ENCODE data around the gene ACOT8. TPM values are rescaled to one million over a fixed set of nuclear protein-coding genes. Genes with fewer than 3 reads are reported as not detected.
"Not testable (repeated sequence)": the region's sequence is repeated elsewhere in the genome, so short reads cannot be mapped to it uniquely, and the experiment has no call there.

Gene ACOT8
- total RNA-seq, 5 donors from 2014 or later (not counting 1 experiment from before 2014, with no cell fraction given), result 20.4 to 33.9 (median 32.0) TPM

DNA sequence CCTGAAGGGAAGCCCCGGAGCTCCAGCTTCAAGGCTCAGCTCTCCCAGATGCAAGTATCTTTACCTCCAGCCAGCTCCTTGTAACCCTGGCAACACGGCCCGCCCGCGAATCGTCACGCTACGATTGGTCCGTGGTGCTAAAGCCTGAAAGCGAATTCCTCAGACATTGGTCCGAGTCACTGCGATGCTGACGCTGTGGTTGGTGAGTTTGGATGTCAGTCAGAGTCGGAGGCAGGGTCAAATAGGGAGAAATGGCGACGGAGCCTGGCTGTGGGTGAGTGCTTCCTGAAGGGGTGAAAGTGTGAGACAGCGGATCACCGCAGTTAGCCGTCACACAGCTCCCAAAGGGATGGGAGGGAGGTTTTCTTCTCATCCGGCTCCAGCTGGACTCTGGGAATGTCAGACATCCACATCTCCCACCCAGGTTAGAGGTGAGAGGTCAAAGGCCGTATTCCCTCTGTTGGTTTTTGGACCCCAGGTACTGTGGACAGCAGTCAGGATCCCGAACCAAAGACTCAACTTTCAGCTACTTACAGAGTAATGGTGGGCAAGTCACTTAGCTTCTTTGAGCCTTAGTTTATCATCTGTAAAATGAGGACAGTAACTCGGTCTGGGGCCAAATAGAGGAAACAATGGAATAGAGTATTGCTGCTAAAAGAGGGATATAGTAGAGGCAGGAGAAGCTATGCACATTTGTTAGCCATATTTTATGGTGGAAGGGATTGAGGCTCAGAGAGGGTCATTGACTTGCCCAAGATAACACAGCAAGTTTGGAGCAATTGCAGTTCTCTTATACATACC lies 24.0 kb upstream of the ACOT8 start, which contains the start of gene ZSWIM1:
TSS of gene ZSWIM1 (plus strand) at position 240 of the 801 bp plus-strand sequence. CDS start 1,366 bp downstream, outside the sequence.
- H3K27me3 ChIP-seq (replicated peaks in 1 of 2; ENCODE audit: control insufficient read depth in 2 of 2, extremely low read depth in 1 of 2, insufficient read depth in 2 of 2, low read length in 1 of 2), result no peaks in the 10 kb centered on the region
- POLR2A ChIA-PET, result interaction anchor here (0.5 to 1.6 kb wide), 5 partner anchors 54 to 90 kb away, joined by 3 to 25 read pairs (median 7); partner anchors contain the start of gene PCIF1 (in 1 of the 2)
- Mint-ChIP-seq H3K4me1 (peaks cover 43 to 44% (median 43%) of the 10 kb centered on the region in 3 donors), H3K4me3 (peak within 1 kb of the TSS; percentile 81 to 90 (median 88)), H3K27ac (peak within 1 kb of the TSS; percentile 89 to 95), H3K36me3 (peaks cover 22% of the 10 kb centered on the region), H3K9me3 (no peaks in the 10 kb centered on the region), H3K27me3 (no peaks in the 10 kb centered on the region)
- peak within 1 kb of the TSS; percentile 71 for H3K27ac ChIP-seq (ENCODE audit: low read length)
- peaks cover 5 to 32% of the 10 kb centered on the region in 2 experiments for H3K4me1 ChIP-seq (ENCODE audit: control insufficient read depth in 1 of 2, extremely low read depth in 1 of 2, insufficient read depth in 2 of 2, low read length in 2 of 2)
- peak within 1 kb of the TSS; percentile 66 to 85 for H3K4me3 ChIP-seq (ENCODE audit: control insufficient read depth in 1 of 2, extremely low read depth in 1 of 2, low read length in 1 of 2)
- peak; percentile 95 to 100 (median 98) for DNase-seq
- peaks cover 8 to 38% of the 10 kb centered on the region in 2 donors for H3K36me3 ChIP-seq (ENCODE audit: control insufficient read depth in 2 of 2, extremely low read depth in 1 of 2, insufficient read depth in 1 of 2, low read length in 1 of 2)
- 1% methylated on average over 17 of the region's 23 CpGs for WGBS (ENCODE audit: insufficient coverage)
- H3K9me3 ChIP-seq, result no peaks in the 10 kb centered on the region
- CTCF ChIA-PET, result interaction anchor here (0.5 to 2.4 kb wide), 7 partner anchors 9 to 972 kb away, joined by 3 to 11 read pairs (median 3); partner anchors contain the start of genes ACOT8 (in 1 of the 2), PABPC1L (in 1 of the 2), PLTP (in 1 of the 2) and ZSWIM3 (in 1 of the 2)
- peak; percentile 96 to 99 (median 96) for ATAC-seq (replicated peaks in 1 of 4)

DNA sequence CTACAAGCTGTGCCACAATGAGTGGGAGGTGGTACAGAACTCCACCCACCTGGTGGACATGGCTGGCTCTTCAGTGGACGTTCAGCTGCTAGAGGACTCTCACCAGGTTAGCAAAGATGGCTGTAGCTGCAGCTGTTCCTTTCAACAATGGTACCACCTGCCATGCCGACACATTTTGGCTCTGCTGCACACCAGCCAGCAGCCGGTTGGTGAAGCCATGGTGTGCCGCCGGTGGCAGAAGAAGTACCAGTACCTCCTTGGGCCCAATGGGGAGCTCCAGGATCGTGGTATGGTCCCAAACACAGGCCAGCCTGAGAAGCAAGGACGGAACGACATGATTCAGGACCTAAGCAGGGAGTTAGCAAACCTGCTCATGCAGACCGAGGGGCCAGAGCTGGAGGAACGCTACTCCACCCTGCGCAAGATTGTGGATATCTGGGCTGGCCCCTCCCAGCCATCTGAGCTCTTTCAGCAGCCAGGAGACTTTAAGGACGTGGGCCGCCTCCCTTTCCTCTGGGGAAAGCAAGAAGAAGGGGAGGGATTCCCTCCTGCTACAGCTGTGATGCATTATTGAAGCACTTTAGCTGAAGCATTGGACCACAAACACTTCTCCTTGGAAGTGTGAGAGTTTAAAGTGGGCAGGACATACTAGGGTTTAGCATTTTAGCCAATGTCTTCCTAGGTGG lies 21.0 kb upstream of the ACOT8 start:
- WGBS (ENCODE audit: insufficient coverage), result 96% methylated on average over 13 of the region's 13 CpGs
- POLR2A ChIA-PET, result no interaction called here
- H3K27me3 Mint-ChIP-seq, result no peaks in the 10 kb centered on the region
- H3K9me3 ChIP-seq, result no peaks in the 10 kb centered on the region
- H3K4me3 ChIP-seq (ENCODE audit: control insufficient read depth in 1 of 2, extremely low read depth in 1 of 2, low read length in 1 of 2), result no peak overlapping the region
- H3K27ac Mint-ChIP-seq, result no peak overlapping the region
- H3K36me3 ChIP-seq (ENCODE audit: control insufficient read depth in 2 of 2, extremely low read depth in 1 of 2, insufficient read depth in 1 of 2, low read length in 1 of 2), result peaks cover 10 to 29% of the 10 kb centered on the region in 2 donors
- H3K4me3 Mint-ChIP-seq, result no peak overlapping the region
- H3K4me1 Mint-ChIP-seq, result peaks cover 22 to 26% (median 22%) of the 10 kb centered on the region in 3 donors
- ATAC-seq (replicated peaks in 1 of 4), result no peak
- no peak for DNase-seq
- peaks cover 18% of the 10 kb centered on the region for H3K36me3 Mint-ChIP-seq
- no peaks in the 10 kb centered on the region for H3K27me3 ChIP-seq (replicated peaks in 1 of 2; ENCODE audit: control insufficient read depth in 2 of 2, extremely low read depth in 1 of 2, insufficient read depth in 2 of 2, low read length in 1 of 2)
- no peaks in the 10 kb centered on the region for H3K9me3 Mint-ChIP-seq
- CTCF ChIA-PET, result no interaction called here
- no peak overlapping the region for H3K27ac ChIP-seq (ENCODE audit: low read length)
- H3K4me1 ChIP-seq (ENCODE audit: control insufficient read depth in 1 of 2, extremely low read depth in 1 of 2, insufficient read depth in 2 of 2, low read length in 2 of 2), result peaks cover 5 to 19% of the 10 kb centered on the region in 2 experiments

DNA sequence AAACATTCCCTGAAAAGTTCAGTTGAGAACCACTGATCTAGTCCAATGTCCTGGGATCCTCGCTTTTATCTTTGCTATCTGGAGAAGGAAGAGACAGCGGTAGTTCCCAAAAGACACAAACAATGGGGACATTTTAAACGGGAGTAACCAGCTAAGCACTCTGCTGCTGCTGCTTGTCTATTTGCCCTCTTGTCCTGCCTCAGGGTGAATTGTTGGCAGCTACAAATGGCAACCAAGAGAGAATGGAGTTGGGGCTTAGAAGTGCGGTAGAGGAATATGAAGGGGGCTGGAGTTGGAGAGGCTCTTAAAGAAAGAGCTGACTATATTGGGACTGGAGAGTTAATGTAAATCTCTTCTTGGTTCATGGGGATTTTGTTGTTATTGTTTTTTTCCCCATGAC lies 17.4 kb upstream of the ACOT8 start:
- H3K9me3 Mint-ChIP-seq, result no peaks in the 10 kb centered on the region
- no peaks in the 10 kb centered on the region for H3K4me1 ChIP-seq (ENCODE audit: control insufficient read depth in 1 of 2, extremely low read depth in 1 of 2, insufficient read depth in 2 of 2, low read length in 2 of 2)
- no peak for DNase-seq
- peaks cover 17% of the 10 kb centered on the region for H3K36me3 Mint-ChIP-seq
- no peak overlapping the region for H3K4me3 ChIP-seq (ENCODE audit: control insufficient read depth in 1 of 2, extremely low read depth in 1 of 2, low read length in 1 of 2)
- H3K36me3 ChIP-seq (ENCODE audit: control insufficient read depth in 2 of 2, extremely low read depth in 1 of 2, insufficient read depth in 1 of 2, low read length in 1 of 2), result peaks cover 10 to 19% of the 10 kb centered on the region in 2 donors
- no peaks in the 10 kb centered on the region for H3K9me3 ChIP-seq
- ChIA-PET POLR2A (no interaction called here), CTCF (no interaction called here)
- no peak overlapping the region for H3K27ac Mint-ChIP-seq
- H3K4me1 Mint-ChIP-seq, result no peaks in the 10 kb centered on the region
- H3K27me3 Mint-ChIP-seq, result no peaks in the 10 kb centered on the region
- H3K27me3 ChIP-seq (replicated peaks in 1 of 2; ENCODE audit: control insufficient read depth in 2 of 2, extremely low read depth in 1 of 2, insufficient read depth in 2 of 2, low read length in 1 of 2), result no peaks in the 10 kb centered on the region
- WGBS (ENCODE audit: insufficient coverage), result 94% methylated on average over 4 of the region's 4 CpGs
- H3K27ac ChIP-seq (ENCODE audit: low read length), result no peak overlapping the region
- H3K4me3 Mint-ChIP-seq, result no peak overlapping the region
- ATAC-seq (replicated peaks in 1 of 4), result no peak

DNA sequence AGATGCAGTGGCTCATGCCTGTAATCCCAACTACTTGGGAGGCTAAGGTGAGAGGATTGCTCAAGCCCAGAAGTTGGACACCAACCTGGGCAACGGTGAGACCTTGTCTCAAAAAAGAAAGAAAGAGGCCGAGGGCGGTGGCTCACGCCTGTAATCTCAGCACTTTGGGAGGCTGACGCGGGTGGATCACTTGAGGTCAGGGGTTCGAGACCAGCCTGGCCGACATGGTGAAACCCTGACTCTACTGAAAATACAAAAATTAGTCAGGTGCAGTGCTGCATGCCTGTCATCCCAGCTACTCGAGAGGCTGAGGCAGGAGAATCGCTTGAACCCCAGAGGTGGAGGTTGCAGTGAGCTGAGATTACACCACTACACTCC lies 16.9 kb upstream of the ACOT8 start:
- H3K4me3 ChIP-seq (ENCODE audit: control insufficient read depth in 1 of 2, extremely low read depth in 1 of 2, low read length in 1 of 2); H3K9me3 ChIP-seq; H3K4me1 ChIP-seq (ENCODE audit: control insufficient read depth in 1 of 2, extremely low read depth in 1 of 2, insufficient read depth in 2 of 2, low read length in 2 of 2); CTCF ChIA-PET; DNase-seq; H3K27ac ChIP-seq (ENCODE audit: low read length); H3K27ac Mint-ChIP-seq; H3K27me3 ChIP-seq (replicated peaks in 1 of 2; ENCODE audit: control insufficient read depth in 2 of 2, extremely low read depth in 1 of 2, insufficient read depth in 2 of 2, low read length in 1 of 2); POLR2A ChIA-PET; H3K4me1 Mint-ChIP-seq; H3K4me3 Mint-ChIP-seq; ATAC-seq (replicated peaks in 1 of 4); H3K27me3 Mint-ChIP-seq; H3K9me3 Mint-ChIP-seq: not testable (repeated sequence)
- peaks cover 12 to 19% of the 10 kb centered on the region in 2 donors for H3K36me3 ChIP-seq (ENCODE audit: control insufficient read depth in 2 of 2, extremely low read depth in 1 of 2, insufficient read depth in 1 of 2, low read length in 1 of 2)
- WGBS (ENCODE audit: insufficient coverage), result 91% methylated on average over 7 of the region's 10 CpGs
- H3K36me3 Mint-ChIP-seq, result peaks cover 17% of the 10 kb centered on the region

DNA sequence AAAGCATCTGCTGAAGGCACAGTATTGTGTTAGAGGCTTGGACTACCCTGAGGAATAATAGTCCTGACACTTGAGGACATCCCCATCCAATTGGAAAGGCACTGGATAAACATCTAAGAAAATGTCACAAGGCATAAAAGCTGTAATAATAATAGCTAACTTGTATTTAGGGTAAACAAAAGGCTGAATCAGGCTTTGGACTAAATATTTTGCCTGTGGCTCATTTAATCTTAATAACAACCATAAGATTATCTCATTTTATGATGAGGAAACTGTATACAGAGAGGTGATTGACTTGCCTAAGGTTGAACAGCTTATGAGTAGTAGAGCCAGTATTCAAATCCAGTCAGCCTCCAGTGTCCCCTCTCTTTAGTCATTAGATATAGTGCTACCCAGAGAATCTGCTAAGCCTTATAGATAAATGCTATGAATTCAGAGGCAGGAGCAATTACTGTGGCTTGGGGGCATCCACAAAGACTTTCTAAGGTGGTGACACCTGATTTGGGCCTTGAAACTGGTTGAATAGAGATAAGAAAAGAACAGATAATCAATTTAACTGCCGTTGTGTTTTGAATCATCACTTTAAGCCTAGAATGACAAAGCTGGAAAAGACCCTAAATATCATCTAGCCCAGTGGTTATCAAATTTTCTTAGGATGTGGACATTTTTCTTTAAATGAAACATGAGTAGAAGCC lies 16.4 kb upstream of the ACOT8 start:
- Mint-ChIP-seq H3K27me3 (no peaks in the 10 kb centered on the region), H3K36me3 (peaks cover 17% of the 10 kb centered on the region), H3K9me3 (no peaks in the 10 kb centered on the region), H3K4me1 (no peaks in the 10 kb centered on the region), H3K4me3 (no peak overlapping the region), H3K27ac (no peak overlapping the region)
- ChIA-PET CTCF (no interaction called here), POLR2A (no interaction called here)
- peaks cover 12 to 19% of the 10 kb centered on the region in 2 donors for H3K36me3 ChIP-seq (ENCODE audit: control insufficient read depth in 2 of 2, extremely low read depth in 1 of 2, insufficient read depth in 1 of 2, low read length in 1 of 2)
- H3K4me1 ChIP-seq (ENCODE audit: control insufficient read depth in 1 of 2, extremely low read depth in 1 of 2, insufficient read depth in 2 of 2, low read length in 2 of 2), result no peaks in the 10 kb centered on the region
- ATAC-seq (replicated peaks in 1 of 4) (no peak), DNase-seq (no peak)
- H3K27me3 ChIP-seq (replicated peaks in 1 of 2; ENCODE audit: control insufficient read depth in 2 of 2, extremely low read depth in 1 of 2, insufficient read depth in 2 of 2, low read length in 1 of 2), result no peaks in the 10 kb centered on the region
- H3K4me3 ChIP-seq (ENCODE audit: control insufficient read depth in 1 of 2, extremely low read depth in 1 of 2, low read length in 1 of 2), result no peak overlapping the region
- no peak overlapping the region for H3K27ac ChIP-seq (ENCODE audit: low read length)
- no CpG with 5 or more reads among the region's 1 CpG for WGBS (ENCODE audit: insufficient coverage)
- H3K9me3 ChIP-seq, result no peaks in the 10 kb centered on the region

DNA sequence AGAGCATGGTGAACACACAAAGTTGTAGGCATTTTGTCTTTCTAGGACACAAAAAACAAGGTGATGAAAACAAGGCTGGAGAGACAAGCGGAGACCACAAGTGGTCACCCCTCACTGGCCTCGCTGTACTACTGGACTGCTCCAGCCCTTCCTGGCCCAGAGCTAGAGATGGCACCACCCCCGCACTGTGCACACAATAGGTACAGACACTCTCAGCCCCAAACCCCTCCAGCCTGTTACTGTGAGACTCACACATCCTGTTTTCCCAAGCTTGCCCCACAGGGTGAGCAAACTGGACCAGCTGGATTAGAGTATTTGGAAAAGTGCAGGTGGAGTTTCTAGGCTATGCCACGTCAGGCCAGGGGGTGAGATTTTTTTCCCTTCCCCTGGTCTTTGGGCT lies 15.4 kb upstream of the ACOT8 start:
- Histone ChIP-seq H3K4me1 (ENCODE audit: control insufficient read depth in 1 of 2, extremely low read depth in 1 of 2, insufficient read depth in 2 of 2, low read length in 2 of 2) (no peaks in the 10 kb centered on the region), H3K27me3 (replicated peaks in 1 of 2; ENCODE audit: control insufficient read depth in 2 of 2, extremely low read depth in 1 of 2, insufficient read depth in 2 of 2, low read length in 1 of 2) (no peaks in the 10 kb centered on the region), H3K27ac (ENCODE audit: low read length) (no peak overlapping the region), H3K9me3 (no peaks in the 10 kb centered on the region), H3K36me3 (ENCODE audit: control insufficient read depth in 2 of 2, extremely low read depth in 1 of 2, insufficient read depth in 1 of 2, low read length in 1 of 2) (peaks cover 10 to 12% of the 10 kb centered on the region in 2 donors), H3K4me3 (ENCODE audit: control insufficient read depth in 1 of 2, extremely low read depth in 1 of 2, low read length in 1 of 2) (no peak overlapping the region)
- POLR2A ChIA-PET, result no interaction called here
- H3K4me1 Mint-ChIP-seq, result no peaks in the 10 kb centered on the region
- WGBS (ENCODE audit: insufficient coverage), result 100% methylated on average over 2 of the region's 4 CpGs
- no peak for DNase-seq
- no peak overlapping the region for H3K4me3 Mint-ChIP-seq
- H3K27me3 Mint-ChIP-seq, result no peaks in the 10 kb centered on the region
- H3K36me3 Mint-ChIP-seq, result peaks cover 17% of the 10 kb centered on the region
- no peaks in the 10 kb centered on the region for H3K9me3 Mint-ChIP-seq
- CTCF ChIA-PET, result no interaction called here
- ATAC-seq (replicated peaks in 1 of 4), result no peak
- H3K27ac Mint-ChIP-seq, result no peak overlapping the region
